ENCODE measurements around the gene CBFA2T3. TPM values are rescaled to one million over a fixed set of nuclear protein-coding genes. Genes with fewer than 3 reads are reported as not detected.

CBFA2T3 gene
- total and polyA plus RNA-seq, 2 of the 8 experiments (the other 6 are each of a cell fraction or from before 2014, with no cell fraction given), result 0.51 to 1.3 TPM

- no peak overlapping the region for H2BK5ac ChIP-seq (ENCODE audit: low read depth, low read length)
- peaks cover 0 to 6% (median 0%) of the 10 kb centered on the region in 4 experiments; a peak in 1 of 8 replicates for H3K36me3 ChIP-seq (ENCODE audit: control insufficient read depth in 2 of 4, insufficient read depth in 4 of 4, low read length in 3 of 4)
- H3K23ac ChIP-seq (ENCODE audit: insufficient read length), result no peak overlapping the region
- H2BK120ac ChIP-seq (replicated peaks; ENCODE audit: low read depth, low read length), result no peak overlapping the region
- peaks cover 14 to 26% (median 25%) of the 10 kb centered on the region in 4 experiments; a peak in 6 of 7 replicates for H3K27me3 ChIP-seq (replicated peaks in 1 of 4; ENCODE audit: control insufficient read depth in 3 of 4, extremely low read depth in 1 of 4, insufficient read depth in 3 of 4, low read length in 3 of 4)
- 89% methylated on average over 16 of the region's 19 CpGs; no CpG with 5 or more reads in 1 of the 2 experiments for WGBS, 2 experiments (ENCODE audit: extremely low coverage in 1 of 2, insufficient coverage in 1 of 2, insufficient read length in 1 of 2, insufficient replicate concordance in 2 of 2, low coverage in 1 of 2, low lambda C conversion rate in 2 of 2, missing lambda C conversion rate in 1 of 2)
- DNase-seq (ENCODE audit: low read depth in 1 of 2, low spot score in 2 of 2), result no peak
- H3K4me2 ChIP-seq (ENCODE audit: insufficient read depth in 1 of 2, low read depth in 2 of 2, low read length in 2 of 2), result no peak overlapping the region
- POLR2A ChIA-PET (ENCODE audit: partially characterized antibody), result no interaction called here
- H3K14ac ChIP-seq (ENCODE audit: insufficient read length), result no peak overlapping the region
- H4K20me1 ChIP-seq (replicated peaks in 1 of 2; ENCODE audit: control insufficient read depth in 1 of 2, insufficient read depth in 2 of 2, low read length in 2 of 2), result peaks cover 3 to 4% of the 10 kb centered on the region in 2 experiments
- H3K79me1 ChIP-seq (ENCODE audit: low read depth, low read length), result no peaks in the 10 kb centered on the region
- no peaks in the 10 kb centered on the region for H3K79me2 ChIP-seq (ENCODE audit: control insufficient read depth in 1 of 2, insufficient read depth in 2 of 2, low read length in 2 of 2)
- H4K8ac ChIP-seq (ENCODE audit: extremely low read depth, insufficient read depth, low read length), result no peak overlapping the region
- no peak for FAIRE-seq
- no peak overlapping the region for H2BK12ac ChIP-seq (ENCODE audit: low read depth, low read length)
- no peak for TF ChIP-seq SP1 (IDR thresholded peaks at IDR 0.05; ENCODE audit: low read depth, low read length)
- no peak overlapping the region for H2BK15ac ChIP-seq (ENCODE audit: low read length)
- no peaks in the 10 kb centered on the region for H3K9me3 ChIP-seq (ENCODE audit: insufficient read depth in 2 of 2, low read depth in 1 of 2, low read length in 1 of 2)
- no peak overlapping the region for H3K56ac ChIP-seq (replicated peaks; ENCODE audit: insufficient read length, low read depth, low read length)
- CTCF ChIA-PET (ENCODE audit: partially characterized antibody), result interaction anchor here (0.7 kb wide), 1 partner anchor 231 kb away, joined by 3 read pairs; no protein-coding TSS in a partner anchor
- H3K18ac ChIP-seq (ENCODE audit: extremely low read depth, low read length), result no peak overlapping the region
- H2AFZ ChIP-seq (ENCODE audit: low read length), result no peak overlapping the region
- no peak overlapping the region for H4K91ac ChIP-seq (replicated peaks; ENCODE audit: insufficient read length, low read length)
- peaks cover 8% of the 10 kb centered on the region; the same call in 1 of the 2 replicates for H3K23me2 ChIP-seq (ENCODE audit: low read depth, low read length)
- no peak overlapping the region for H2BK20ac ChIP-seq (ENCODE audit: low read length)
- no peak overlapping the region for H4K5ac ChIP-seq (ENCODE audit: insufficient read length, low read depth, low read length)
- H3K9ac ChIP-seq (replicated peaks in 1 of 4; ENCODE audit: extremely low read depth in 1 of 4, low read depth in 3 of 4, low read length in 3 of 4), result no peak overlapping the region
- peaks cover 0 to 4% (median 2%) of the 10 kb centered on the region in 4 experiments; a peak in 4 of 7 replicates for H3K4me1 ChIP-seq (replicated peaks in 1 of 4; ENCODE audit: control insufficient read depth in 3 of 4, insufficient read depth in 4 of 4, low read length in 3 of 4)
- no peak overlapping the region for H3K4me3 ChIP-seq (ENCODE audit: extremely low read depth in 1 of 4, insufficient read depth in 2 of 4, low read depth in 3 of 4, low read length in 4 of 4)
- no peak overlapping the region for H3K27ac ChIP-seq (ENCODE audit: low read depth, low read length)
- H2AK5ac ChIP-seq (ENCODE audit: low read depth, low read length), result no peak overlapping the region
- H3K4ac ChIP-seq (replicated peaks; ENCODE audit: insufficient read length, low read depth, low read length), result no peak overlapping the region
These were observed 39.8 kb downstream of the CBFA2T3 start for GRCh38 chr16:88937206-88937621.
